DOHH2 (cell line): ENCODE measurements around the gene GPC1.

Source experiments
- EZH2phosphoT487 ChIP-seq: fragments of 200-600 bp; sonication (generic); IDR thresholded peaks from 2 replicates; pipeline ENCODE4 v1.6.1; 2017; ENCODE audit warnings: borderline replicate concordance, mild to moderate bottlenecking, antibody characterized with exemption, low read length, moderate library complexity, mixed read lengths
- TF ChIP-seq, protein P1 (sequence below): fragments of 200-600 bp; sonication (generic); IDR thresholded peaks from one replicate; pipeline ENCODE4 v1.5.1; 2014; ENCODE audit warnings: antibody characterized with exemption, mild to moderate bottlenecking, low read depth, low read length; ENCODE audit not compliant: poor library complexity, severe bottlenecking

DNA sequence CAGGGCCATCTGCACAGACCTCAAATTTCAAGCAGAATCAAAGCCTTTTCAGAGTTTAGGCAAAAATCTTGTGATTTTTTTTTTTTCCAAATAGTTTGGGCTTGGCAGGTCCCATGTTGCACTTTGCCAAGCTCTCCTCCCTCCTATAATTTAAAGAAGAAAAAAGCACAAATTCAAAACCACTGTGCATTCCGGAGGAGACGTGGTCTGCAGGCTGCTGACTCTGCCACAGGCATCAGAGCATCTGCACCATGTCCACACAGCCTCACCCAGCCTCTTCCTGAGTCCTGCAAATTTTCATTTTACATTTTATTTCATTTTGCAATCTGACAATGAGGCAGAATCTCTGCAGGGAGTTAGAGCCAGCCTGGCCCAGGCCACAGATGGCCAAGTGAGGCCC, 15.7 kb upstream of the GPC1 start:
- TF ChIP-seq, protein P1, sequence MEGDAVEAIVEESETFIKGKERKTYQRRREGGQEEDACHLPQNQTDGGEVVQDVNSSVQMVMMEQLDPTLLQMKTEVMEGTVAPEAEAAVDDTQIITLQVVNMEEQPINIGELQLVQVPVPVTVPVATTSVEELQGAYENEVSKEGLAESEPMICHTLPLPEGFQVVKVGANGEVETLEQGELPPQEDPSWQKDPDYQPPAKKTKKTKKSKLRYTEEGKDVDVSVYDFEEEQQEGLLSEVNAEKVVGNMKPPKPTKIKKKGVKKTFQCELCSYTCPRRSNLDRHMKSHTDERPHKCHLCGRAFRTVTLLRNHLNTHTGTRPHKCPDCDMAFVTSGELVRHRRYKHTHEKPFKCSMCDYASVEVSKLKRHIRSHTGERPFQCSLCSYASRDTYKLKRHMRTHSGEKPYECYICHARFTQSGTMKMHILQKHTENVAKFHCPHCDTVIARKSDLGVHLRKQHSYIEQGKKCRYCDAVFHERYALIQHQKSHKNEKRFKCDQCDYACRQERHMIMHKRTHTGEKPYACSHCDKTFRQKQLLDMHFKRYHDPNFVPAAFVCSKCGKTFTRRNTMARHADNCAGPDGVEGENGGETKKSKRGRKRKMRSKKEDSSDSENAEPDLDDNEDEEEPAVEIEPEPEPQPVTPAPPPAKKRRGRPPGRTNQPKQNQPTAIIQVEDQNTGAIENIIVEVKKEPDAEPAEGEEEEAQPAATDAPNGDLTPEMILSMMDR, result no peak
- no peak for TF ChIP-seq EZH2phosphoT487
